ENCODE measurements around the gene LY9.

Gene LY9

DNA sequence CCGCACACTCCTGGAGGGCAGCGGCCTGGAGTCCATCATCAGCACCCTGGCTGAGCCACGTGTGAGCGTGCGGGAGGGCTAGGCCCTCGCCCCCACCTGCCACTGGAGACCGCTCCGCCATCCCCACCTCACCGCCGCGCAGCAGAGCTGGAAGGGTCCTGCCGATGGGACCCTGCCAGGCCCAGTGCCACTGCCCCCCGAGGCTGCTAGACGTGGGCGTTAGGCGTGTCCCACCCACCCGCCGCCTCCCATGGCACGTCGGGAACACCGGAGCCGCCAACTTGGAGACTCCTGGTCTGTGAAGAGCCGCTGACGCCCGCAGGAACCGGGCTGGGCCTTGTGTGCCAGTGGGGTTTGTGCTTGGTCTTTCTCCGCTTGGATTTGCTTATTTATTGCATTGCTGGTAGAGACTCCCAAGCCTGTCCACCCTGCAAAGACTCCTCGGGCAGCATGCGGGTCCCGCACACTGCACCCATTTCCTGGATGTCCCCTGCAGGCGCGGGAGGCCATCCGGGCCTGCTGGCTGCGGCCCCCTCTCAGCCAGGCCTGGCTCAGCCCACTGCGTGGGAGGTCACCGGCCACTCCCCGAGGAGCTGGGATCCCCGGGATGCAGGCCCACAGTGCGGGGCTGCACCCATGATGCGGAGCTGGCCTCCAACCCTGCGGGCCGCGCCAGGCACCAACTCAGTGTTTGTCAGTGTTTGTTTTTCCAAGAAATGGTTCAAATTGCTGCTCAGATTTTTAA lies 6.0 kb downstream of the LY9 start:
- no peak for DNase-seq (ENCODE audit: low read depth)

DNA sequence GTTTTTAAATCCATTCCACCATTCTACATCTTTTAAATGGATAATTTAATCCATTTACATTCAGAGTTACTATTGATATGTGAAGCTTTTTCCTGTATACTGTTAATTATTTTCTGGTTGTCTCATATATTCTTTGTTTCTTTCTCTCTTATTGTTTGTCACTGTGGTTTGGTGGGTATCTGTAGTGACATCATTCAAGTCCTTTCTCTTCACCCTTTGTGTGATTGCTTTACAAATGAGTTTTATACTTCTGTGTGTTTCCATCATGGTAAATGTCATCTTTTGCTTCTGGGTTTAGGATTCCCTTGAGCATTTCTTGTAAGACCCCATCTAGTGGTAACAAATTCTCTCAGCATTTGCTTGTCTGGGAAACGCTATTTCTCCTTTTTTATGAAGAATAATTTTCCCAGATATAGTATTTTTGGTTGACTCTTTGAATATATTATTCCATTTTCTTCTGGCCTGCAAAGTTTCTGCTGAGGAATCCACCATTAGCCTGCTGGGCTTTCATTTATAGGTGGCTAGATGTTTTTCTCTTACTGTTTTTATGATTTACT lies 10.2 kb downstream of the LY9 start:
- no peak for DNase-seq (ENCODE audit: low read depth)

DNA sequence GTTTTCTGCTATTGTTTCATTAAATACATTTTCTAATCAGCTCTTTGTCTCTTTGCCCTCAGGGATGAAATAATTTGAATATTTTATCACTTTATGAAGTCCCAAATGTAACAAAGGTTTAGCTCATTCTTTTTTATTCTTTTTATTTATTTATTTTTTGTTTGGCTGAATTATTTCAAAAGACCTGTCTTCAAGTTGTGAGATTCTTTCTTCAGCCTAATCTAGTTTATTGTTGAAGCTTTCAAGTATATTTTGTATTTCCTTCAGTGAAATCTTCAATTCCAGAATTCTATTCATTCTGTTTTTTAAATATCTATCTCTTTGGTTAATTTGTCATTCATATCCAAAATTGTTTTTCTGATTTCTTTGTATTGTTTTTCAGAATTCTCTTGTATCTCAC lies 10.8 kb downstream of the LY9 start:
- DNase-seq (ENCODE audit: low read depth) = no peak

DNA sequence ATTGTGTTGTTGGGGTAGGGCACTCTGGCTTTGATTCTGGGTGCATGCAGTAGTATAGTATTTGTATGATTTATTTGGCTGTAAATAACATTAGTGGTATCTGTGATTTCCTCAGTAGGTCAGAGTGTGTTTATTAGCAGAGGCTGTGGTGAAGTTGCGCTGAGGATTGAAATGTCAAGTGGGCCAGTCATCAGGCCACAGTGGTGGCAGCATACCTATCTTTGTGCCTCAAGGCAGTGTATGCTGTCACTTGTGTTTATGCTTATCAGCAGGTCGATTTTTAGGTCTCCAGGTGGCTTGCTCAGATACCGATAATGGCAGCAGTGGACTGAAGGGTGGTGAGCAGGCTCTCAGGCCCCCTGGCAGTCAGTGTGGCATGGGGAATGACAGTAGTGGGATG lies 11.3 kb downstream of the LY9 start:
- DNase-seq (ENCODE audit: low read depth) = no peak

DNA sequence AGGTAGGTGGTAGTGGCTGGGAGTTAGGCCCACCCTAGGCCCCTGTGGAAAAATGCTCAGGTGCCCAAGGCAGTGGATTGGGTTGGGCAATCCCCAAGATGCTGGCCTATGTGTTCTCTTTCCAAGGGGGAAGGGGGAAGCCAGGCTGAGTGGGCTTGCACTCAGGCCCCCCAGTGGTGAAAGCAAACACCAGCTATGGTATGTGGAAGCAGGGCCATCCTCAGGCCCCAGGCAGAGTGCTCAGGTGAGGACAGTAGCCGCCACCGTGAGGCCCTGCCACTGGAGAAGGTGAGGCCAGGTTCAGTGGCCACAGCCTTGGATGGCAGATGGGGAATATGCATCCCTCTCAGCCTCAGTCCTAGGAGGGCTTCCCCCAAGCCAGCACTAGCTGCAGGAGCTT lies 11.8 kb downstream of the LY9 start:
- DNase-seq (ENCODE audit: low read depth) = no peak

DNA sequence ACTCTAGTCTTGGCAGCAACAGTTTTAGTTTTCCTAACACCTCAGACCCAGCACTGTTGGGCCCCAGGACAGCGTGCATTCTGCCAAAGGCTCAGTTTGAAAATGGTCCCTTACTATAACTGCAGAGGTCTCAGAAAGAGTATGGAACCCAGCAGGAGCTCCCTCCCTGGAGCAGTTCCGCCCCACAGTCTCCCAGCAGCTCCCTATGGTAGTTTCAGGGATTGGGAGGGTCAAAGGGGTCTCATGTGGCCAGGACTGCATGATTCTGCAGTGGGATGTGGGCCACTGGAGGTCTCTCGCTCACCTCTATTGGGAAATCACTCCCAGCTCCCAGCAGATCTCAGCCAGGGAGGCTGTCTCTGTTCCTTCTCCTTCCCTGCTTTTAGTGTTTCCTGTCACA lies 12.3 kb downstream of the LY9 start:
- no peak for DNase-seq (ENCODE audit: low read depth)

DNA sequence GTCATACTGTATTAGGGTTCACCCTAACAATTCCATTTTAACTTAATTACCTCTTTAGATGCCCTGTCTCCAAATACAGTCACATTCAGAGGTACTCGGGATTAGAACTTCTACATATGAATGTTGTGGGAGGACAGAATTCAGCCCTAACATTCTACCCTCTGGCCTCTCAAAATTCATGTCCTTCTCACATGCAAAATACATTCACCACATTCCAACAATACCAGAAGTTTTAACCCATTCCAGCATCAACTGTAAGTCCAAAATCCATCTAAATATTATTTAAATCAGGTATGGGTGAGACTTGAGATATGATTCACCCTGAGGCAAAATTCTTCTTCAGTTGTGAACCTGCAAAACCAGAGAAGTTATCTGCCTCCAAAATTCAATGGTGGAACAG lies 14.5 kb downstream of the LY9 start:
- no peak for DNase-seq (ENCODE audit: low read depth)

DNA sequence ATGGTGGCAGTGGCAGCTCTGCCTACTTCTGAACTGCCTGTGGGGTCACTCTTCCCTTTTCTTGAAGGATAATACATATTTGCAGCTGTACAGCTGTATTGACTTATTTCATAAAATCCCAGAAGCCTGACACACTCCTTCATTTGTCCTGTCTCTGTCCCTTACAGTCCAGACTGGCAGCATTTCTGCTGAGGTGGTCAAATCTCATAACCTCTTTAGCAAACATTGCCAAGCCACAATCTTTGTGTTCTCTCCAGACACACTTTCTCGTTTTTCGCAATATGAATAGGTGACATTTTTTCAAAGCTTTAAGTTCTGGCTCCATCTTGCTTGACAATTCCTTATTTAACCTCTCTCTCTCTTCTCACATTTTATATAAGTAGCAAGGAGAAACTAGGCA lies 15.2 kb downstream of the LY9 start:
- no peak for DNase-seq (ENCODE audit: low read depth)

DNA sequence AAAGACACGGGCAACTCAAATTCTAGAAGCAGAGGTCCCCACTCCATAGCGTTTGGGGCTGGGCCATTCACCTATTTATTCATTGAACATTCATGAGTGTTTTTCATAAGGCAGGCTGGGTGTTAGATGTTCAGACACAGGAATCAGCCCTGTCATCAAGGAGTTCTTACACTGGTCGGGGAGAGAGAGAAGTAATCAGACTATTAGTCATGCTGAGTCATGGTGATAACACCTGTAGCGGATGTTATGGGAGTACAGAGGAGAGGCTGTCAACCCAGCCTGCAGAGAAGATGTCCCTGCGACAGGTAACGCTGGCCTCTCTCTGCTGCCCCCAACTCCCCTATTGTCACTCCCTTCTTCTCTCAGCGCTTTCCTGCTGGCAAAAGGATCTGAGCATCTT lies 17.2 kb downstream of the LY9 start:
- DNase-seq (ENCODE audit: low read depth) = no peak

DNA sequence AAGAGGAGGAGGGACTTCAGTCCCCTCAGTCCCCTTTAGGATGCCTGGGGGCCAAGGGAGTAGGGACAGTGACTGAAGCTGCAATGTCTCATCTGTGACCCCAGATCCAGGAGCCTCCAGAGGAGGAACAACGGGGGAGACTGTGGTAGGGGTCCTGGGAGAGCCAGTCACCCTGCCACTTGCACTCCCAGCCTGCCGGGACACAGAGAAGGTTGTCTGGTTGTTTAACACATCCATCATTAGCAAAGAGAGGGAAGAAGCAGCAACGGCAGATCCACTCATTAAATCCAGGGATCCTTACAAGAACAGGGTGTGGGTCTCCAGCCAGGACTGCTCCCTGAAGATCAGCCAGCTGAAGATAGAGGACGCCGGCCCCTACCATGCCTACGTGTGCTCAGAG lies 18.3 kb downstream of the LY9 start:
- DNase-seq (ENCODE audit: low read depth) = no peak

DNA sequence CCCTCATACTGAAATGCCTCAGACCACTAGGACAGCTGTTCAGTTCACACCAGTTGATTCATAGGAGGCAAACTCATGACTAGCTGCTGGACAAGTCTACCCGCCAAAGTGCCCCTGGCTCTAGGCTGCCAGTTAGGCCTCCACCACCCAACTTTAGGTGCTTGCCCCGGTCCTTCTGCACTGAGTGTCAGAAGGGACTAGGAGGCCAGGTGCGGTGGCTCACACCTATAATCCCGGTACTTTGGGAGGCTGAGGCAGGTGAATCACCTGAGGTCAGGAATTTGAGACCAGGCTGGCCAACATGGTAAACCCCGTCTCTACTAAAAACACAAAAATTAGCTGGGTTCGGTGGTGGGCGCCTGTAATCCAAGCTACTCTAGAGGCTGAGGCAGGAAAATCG lies 18.9 kb downstream of the LY9 start:
- no peak for DNase-seq (ENCODE audit: low read depth)

DNA sequence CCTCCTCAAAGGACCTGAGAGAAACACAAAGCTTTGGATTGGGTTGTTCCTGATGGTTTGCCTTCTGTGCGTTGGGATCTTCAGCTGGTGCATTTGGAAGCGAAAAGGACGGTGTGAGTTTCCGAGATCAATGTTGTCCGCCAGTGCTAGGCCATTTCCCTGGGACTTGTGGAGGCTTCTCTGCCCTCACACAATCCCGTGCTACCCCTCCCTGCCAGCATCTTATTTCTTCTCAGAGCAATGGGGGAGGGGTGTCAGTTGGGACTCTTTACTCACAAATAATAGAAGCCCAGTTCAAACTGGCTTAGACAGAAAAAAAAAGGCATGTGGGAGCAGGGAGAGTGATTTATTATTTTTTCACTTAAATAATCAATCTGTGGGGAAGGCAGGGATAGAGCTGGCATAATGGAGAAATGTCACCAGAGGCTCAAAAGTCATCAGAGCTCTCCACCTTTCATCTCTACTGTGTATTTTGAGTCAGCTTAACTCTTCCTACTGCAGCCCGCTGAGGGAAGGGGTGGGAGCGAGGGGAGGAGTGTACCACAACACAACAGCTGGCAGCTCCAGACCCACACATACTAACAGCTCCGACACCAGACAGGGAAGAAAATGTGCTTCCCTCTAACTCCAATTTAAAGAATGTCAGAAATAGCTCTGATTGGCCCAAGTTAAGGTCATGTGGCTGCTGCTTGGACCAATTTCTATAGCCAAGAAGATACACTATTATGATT lies 22.4 kb downstream of the LY9 start:
- no peak for DNase-seq (ENCODE audit: low read depth)

DNA sequence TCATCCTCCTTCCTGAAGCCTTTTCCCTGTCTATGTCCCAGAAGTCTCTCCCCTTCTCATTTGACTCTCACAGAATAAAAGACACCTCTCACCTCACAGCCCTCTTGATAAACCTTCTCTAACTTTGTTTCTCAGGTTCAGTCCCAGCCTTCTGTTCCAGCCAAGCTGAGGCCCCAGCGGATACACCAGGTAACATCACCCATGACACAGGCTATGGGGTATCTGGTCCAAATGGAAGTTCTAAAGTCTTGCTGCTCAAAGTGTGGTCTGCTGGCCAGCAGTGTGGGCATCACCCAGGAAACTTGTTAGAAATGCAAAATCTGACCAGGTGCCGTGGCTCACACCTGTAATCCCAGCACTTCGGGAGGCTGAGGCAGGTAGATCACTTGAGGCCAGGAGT lies 23.2 kb downstream of the LY9 start:
- no peak for DNase-seq (ENCODE audit: low read depth)

DNA sequence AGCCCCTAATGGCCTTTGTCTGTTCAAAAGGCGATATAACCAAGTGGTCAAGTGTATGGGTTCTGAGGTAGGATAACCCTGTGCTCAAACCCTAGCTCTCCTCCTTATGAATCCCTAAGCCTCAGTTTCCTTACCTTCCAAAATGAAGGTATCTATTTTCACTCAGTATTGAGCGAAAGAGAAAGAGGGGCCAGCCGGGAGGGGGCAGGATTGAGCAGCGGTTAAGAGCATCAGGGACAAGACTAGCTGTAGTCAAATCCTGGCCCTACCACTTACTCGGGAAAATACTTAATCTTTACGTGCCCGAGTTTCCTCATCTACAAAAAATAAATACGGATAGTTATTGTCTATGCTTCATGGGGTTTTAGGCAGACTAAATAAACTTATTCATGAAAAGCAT lies 25.7 kb downstream of the LY9 start:
- DNase-seq (ENCODE audit: low read depth) = no peak

DNA sequence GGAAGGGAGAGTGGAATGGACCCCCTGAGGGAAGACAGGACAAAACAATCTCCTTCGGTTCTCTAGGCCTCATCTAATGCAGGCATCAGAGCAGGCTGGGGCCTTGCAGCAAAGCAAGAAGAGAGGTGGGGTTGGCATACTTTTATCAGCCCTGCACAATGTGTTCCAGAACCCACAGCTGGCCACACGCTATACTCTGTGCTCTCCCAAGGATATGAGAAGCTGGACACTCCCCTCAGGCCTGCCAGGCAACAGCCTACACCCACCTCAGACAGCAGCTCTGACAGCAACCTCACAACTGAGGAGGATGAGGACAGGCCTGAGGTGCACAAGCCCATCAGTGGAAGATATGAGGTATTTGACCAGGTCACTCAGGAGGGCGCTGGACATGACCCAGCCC lies 27.3 kb downstream of the LY9 start:
- no peak for DNase-seq (ENCODE audit: low read depth)

DNA sequence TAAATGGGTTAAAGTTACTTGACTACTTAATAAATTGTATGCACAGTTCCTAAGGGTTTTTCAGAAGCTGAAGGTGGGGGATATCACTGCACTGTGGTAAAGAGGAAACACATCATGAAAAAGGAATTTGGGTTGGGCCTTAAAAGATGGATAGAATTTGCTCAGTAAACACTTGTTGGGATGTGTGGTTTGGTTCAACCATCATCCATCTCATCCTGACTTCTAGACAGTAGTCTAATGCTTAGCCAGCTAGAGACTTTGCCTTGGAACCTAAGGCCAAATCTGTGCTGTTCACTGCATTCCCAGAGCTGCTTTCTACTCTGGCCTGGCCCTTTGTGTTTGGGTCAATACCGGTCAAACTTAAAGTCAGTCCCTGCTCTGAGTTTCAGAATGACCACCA lies 30.6 kb downstream of the LY9 start:
- DNase-seq (ENCODE audit: low read depth) = no peak

DNA sequence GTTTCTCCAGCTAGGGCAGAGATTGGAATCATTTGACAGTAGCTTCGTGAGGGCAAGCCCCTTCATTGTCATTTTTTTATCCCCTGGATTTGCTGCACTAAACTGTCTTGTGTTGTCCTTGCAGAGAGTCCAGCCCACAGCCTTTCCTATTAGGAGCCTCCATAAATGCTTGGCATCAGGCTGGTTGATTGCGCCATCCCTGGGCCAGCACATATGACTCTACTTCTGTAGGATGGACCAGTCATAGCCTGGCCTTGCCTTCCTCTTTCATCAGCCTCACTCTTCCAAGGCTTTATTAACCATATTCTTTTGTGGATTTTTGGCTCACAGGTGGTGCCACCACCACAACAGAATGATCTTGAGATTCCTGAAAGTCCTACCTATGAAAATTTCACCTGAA lies 31.4 kb downstream of the LY9 start:
- DNase-seq (ENCODE audit: low read depth) = no peak

DNA sequence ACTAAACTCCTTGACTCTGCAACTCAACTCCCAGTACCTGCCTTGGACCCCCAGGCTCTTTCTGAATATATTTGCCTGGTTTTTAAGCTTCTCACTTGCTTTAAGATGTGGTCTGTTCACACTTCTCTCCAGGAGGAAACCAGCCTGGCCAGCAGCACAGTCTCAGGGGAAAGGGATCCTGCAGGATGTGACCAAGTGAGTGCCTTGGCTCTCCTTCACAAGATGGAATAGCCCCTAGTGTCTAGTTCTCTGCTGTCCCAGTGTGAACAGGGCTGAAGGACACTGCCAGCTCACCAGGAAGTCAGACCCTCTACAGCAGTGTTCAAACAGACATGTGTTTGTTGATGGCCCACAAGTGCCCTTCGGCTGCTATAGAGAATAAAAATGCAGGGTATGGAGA lies 33.8 kb downstream of the LY9 start:
- DNase-seq (ENCODE audit: low read depth) = no peak

DNA sequence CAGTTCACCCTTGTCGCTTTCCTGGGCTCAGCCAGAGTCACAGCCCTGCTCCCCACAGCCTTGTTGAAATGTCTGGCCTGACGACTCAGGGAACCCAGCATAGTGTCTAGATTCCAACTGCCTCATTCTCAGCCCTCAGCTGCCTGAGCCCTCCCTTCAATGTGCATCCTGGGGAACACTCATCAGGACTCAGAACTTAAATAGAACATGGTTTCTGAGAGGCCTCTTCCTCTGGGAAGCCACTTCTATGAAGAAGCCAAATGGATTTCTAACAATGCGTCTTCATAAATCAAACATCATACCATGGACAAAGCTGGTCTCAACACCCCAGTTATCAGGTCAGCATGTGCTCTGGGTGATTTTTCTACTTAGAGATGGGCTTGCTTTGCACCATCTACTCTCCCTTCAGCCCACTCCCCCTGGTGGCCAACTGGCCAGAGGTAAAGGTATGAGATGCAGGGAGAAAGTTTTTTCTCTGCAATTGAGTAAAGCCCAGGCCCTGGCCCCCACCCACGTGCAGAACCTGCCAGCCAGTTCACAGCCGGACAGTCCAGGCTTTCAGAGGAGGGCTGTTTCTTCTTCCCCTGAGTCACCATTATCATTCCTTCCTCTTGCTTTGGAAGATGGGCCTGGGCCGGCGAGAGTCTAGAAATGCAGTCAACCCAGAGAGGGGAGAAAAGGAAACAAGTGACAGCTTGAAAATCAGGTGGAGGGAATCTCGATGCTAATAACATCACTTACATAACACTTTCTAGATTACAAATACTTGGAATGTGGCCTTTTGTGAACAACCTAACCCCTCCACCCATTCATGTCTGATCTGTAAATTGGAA lies 34.6 kb downstream of the LY9 start:
- DNase-seq (ENCODE audit: low read depth) = peak; percentile 45

DNA sequence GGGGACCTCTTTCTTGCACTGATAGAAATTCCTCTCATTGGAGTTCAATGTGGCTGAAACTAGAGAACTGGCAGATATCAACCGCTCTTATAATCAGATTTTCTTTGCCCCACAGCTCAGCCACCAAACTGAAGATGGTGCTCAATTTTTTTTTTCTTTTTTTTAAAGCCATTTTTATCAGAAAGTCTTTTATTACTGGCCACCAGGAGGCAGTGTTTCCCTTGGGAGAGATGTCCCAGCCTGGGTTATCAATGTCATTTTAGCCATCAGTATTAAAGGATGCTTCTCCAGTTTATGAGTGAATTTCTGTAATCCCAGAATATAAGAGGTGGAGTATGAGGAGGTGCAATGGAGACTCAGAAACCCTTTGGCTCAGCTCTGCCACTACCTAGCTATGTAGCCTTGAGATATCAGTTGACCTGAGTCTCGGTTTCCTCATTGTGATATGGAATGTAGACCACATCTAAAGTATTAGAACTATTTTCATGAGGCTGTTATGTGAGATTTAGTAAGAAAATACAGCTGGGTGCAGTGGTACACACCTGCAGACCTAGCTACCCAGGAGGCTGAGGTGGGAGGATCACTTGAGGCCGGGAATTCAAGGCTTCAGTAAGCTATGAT lies 39.1 kb downstream of the LY9 start:
- no peak for DNase-seq (ENCODE audit: low read depth)

DNA sequence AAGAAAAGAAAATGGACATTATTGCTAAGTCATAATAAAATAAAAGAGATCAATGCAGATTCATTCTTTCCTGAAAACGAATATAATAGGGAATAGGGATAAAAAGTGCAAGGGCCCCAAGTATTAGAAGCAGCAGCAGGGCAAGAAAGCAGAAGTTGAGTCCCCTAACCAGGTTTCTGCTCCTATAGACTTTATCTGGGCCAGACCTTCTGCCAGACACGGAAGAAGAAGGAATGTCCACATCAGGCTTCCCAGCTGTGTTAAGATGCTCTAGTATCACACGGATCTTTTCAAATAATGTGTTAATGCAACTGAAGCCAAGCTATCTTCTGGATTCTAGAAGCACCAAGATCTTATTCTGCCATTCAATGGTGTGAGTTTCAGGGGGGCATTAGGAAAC lies 39.8 kb downstream of the LY9 start:
- DNase-seq (ENCODE audit: low read depth) = no peak

DNA sequence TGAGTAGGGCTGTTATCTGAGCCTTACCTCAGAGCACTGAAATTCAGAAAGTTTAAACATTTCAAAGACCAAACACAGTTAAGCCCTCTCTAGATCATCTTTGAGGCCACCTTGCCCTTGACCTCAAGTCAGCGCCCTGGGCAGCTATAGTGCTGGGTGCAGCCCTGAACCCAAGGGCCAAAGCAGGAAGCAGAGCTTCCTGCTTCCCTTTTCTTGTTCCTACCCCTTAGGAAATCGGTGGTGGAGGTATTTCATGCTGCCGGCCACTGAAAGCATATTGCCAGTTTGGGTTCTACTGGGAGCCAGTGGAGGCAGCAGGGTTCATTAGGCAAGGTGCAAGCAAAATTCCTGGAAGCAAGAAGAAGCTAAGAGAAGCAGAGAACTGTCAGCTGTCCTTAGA lies 40.6 kb downstream of the LY9 start:
- DNase-seq (ENCODE audit: low read depth) = no peak

Data from stimulated activated CD8-positive, alpha-beta memory T cell treated with anti-CD3 and anti-CD28 coated beads, Interleukin-12 subunit alpha, Interleukin-12 subunit beta, amount 100 ng/mL, for 4 hours (primary cell).